Measurements from ENCODE around the gene ARFGAP3. TPM values are rescaled to one million over a fixed set of nuclear protein-coding genes. Genes with fewer than 3 reads are reported as not detected.

Gene ARFGAP3, protein sequence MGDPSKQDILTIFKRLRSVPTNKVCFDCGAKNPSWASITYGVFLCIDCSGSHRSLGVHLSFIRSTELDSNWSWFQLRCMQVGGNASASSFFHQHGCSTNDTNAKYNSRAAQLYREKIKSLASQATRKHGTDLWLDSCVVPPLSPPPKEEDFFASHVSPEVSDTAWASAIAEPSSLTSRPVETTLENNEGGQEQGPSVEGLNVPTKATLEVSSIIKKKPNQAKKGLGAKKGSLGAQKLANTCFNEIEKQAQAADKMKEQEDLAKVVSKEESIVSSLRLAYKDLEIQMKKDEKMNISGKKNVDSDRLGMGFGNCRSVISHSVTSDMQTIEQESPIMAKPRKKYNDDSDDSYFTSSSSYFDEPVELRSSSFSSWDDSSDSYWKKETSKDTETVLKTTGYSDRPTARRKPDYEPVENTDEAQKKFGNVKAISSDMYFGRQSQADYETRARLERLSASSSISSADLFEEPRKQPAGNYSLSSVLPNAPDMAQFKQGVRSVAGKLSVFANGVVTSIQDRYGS
- total RNA-seq (2014; rRNA removed; shearing (Covaris generic)) = 67.9 and 71.3 TPM in 2 replicates

GRCh38 chr22:42856865-42857704 lies at the start of gene ARFGAP3:
TSS of gene ARFGAP3 (minus strand) at chr22:42857273. CDS start at chr22:42857182, 91 bp downstream.
- H3K36me3 ChIP-seq = peaks cover 7% of the 10 kb centered on the region

DNA sequence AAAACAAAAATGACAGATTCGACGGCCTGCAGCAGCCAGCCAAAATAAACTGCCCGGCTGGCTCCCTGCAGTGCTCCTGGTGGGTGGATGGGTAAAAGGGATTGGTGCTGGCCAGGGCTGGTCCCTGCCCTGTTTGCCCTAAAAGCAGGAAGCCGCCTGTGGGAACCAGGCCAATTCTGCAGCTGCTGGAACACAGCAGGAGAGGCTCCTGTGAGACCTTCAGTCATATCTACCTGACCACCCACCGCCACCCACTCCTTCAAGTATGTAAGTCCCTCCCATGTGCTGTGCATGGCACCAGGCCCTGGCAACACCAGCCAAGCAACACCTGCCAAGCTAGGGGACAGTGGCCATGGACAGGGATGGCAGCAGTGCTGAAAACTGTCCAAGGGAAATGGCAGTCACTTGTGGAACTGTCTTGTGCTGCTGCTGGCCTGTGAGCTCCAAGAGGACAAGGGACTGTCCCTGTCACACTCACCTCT lies 48.7 kb upstream of the ARFGAP3 start:
- H3K4me1 ChIP-seq (replicated peaks) = peaks cover 12% of the 10 kb centered on the region
- no peak for DNase-seq (ENCODE audit: low read depth in 1 of 2, low spot score in 2 of 2)
- H3K27me3 ChIP-seq (replicated peaks) = no peaks in the 10 kb centered on the region
- peaks cover 97% of the 10 kb centered on the region for H3K36me3 ChIP-seq
- no peak overlapping the region for H3K4me3 ChIP-seq
- H3K9me3 ChIP-seq (replicated peaks) = no peaks in the 10 kb centered on the region
- no peak overlapping the region for H3K27ac ChIP-seq

More at GRCh38 chr22:42856865-42857704, at the start of gene ARFGAP3:
- Histone ChIP-seq H3K9me3 (replicated peaks) (peaks cover 6% of the 10 kb centered on the region; the same call in 1 of the 2 replicates), H3K27ac (peak within 1 kb of the TSS; percentile 91), H3K4me3 (peak within 1 kb of the TSS; percentile 97), H3K27me3 (replicated peaks) (no peaks in the 10 kb centered on the region), H3K4me1 (replicated peaks) (peaks cover 15% of the 10 kb centered on the region)
- DNase-seq (ENCODE audit: low read depth in 1 of 2, low spot score in 2 of 2) = peak; percentile 93 to 98

DNA sequence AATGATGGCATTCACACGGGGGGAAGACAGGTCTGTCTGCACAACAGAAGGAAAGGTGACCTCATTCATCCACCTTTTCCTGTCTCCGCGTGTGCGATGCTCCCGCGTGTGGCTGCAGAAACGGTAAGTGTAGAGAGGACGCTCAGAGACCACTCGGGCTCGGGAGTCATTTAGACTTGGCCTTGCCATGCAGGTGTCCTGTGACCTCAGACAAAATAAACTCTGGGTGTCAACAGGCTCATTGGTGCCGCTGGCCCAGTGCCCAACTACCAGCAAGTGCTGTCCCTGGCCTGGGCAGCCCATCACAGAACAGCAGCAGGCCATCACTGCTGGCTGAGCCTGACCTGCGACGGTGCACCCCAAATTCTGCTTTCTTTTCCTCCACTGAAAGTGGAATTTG lies 48.1 kb upstream of the ARFGAP3 start:
- Histone ChIP-seq H3K9me3 (replicated peaks) (no peaks in the 10 kb centered on the region), H3K27ac (no peak overlapping the region), H3K4me3 (no peak overlapping the region), H3K27me3 (replicated peaks) (no peaks in the 10 kb centered on the region), H3K36me3 (peaks cover 95% of the 10 kb centered on the region), H3K4me1 (replicated peaks) (peaks cover 12% of the 10 kb centered on the region)
- DNase-seq (ENCODE audit: low read depth in 1 of 2, low spot score in 2 of 2) = no peak

DNA sequence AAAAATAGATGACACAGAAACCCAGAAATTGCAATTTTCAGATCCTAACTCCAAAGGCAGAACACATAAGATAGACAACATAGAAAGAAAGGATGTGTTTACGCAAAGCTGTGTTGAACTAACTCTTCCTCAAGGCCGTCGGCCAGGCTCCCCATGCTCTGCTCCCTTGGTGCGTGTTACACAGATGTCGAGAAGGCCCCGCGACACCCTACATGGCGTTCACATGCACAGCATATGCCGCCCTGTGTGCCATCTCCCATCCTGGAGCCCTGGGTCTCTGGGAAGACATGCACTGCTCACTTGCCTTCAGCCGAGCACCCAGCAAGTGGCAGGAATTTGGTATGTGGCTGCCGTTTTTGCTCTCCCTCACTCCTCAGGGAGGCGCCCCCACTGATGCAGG lies 47.0 kb upstream of the ARFGAP3 start:
- H3K9me3 ChIP-seq (replicated peaks) = no peaks in the 10 kb centered on the region
- H3K36me3 ChIP-seq = peaks cover 93% of the 10 kb centered on the region
- DNase-seq (ENCODE audit: low read depth in 1 of 2, low spot score in 2 of 2) = no peak
- H3K27ac ChIP-seq = no peak overlapping the region
- peaks cover 12% of the 10 kb centered on the region for H3K4me1 ChIP-seq (replicated peaks)
- no peak overlapping the region for H3K4me3 ChIP-seq
- no peaks in the 10 kb centered on the region for H3K27me3 ChIP-seq (replicated peaks)

DNA sequence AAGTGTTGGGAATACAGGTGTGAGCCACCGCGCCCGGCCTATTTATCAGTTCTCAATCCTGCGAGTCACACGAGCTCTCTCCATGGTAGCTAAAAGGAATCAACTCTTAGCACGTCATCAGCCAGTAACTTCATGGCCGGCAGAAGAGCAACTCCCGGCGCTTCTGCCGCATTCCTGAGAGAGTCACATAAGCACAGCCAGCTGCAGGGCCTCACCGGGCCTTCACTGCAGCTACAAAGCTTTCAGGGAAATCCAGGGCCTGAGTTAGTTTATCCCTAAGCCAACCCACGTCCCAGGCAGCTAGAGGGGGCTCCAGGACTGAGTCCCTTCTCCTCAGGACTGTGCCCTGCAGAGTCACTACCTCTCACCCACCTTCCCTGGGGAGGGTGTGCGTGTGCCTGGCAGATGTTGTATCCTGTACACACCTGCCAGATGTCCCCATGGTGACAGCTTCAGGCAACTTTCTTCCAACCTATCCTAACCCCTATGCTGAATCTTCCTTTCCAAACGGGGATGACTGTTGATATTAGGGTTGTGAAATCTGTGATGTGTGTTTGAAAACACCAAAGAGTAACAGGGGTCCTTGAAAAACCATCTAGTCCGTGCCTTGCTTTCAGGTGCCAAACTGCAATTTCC lies 45.9 kb upstream of the ARFGAP3 start:
- peaks cover 12% of the 10 kb centered on the region for H3K4me1 ChIP-seq (replicated peaks)
- no peak for DNase-seq (ENCODE audit: low read depth in 1 of 2, low spot score in 2 of 2)
- no peaks in the 10 kb centered on the region for H3K27me3 ChIP-seq (replicated peaks)
- peaks cover 88% of the 10 kb centered on the region for H3K36me3 ChIP-seq
- no peaks in the 10 kb centered on the region for H3K9me3 ChIP-seq (replicated peaks)
- no peak overlapping the region for H3K27ac ChIP-seq
- H3K4me3 ChIP-seq = no peak overlapping the region

GRCh38 chr22:42901790-42902508 lies 44.9 kb upstream of the ARFGAP3 start:
- H3K4me3 ChIP-seq = no peak overlapping the region
- no peaks in the 10 kb centered on the region for H3K27me3 ChIP-seq (replicated peaks)
- DNase-seq (ENCODE audit: low read depth in 1 of 2, low spot score in 2 of 2) = no peak
- H3K36me3 ChIP-seq = peaks cover 78% of the 10 kb centered on the region
- H3K4me1 ChIP-seq (replicated peaks) = peaks cover 10% of the 10 kb centered on the region
- no peaks in the 10 kb centered on the region for H3K9me3 ChIP-seq (replicated peaks)
- no peak overlapping the region for H3K27ac ChIP-seq

GRCh38 chr22:42897960-42898359 lies 40.9 kb upstream of the ARFGAP3 start:
- Histone ChIP-seq H3K27me3 (replicated peaks) (no peaks in the 10 kb centered on the region), H3K9me3 (replicated peaks) (no peaks in the 10 kb centered on the region), H3K4me3 (no peak overlapping the region), H3K27ac (no peak overlapping the region), H3K4me1 (replicated peaks) (peaks cover 4% of the 10 kb centered on the region; the same call in 1 of the 2 replicates), H3K36me3 (peaks cover 50% of the 10 kb centered on the region)
- DNase-seq (ENCODE audit: low read depth in 1 of 2, low spot score in 2 of 2) = no peak

DNA sequence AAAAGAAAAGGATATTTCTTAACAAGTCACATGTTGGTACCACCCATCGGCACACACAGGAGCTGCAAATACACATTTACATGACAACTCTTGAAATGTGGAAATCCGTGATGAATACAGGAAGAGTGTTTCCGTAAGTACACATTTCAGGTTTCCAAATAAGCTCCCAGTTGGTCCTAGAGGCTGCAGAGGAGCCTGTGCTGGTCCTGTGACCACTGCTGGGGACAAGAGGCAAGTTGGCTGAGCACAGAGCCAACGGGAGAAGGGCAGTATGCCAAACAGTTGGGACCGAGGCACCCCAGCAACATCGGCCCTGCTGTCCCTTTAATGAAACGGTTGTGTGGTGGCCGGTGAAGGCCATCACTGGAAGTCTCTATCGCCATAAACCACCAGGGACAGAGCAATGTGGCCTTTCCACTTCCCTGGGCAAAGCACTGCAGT lies 38.5 kb upstream of the ARFGAP3 start:
- Histone ChIP-seq H3K4me1 (replicated peaks) (0 out of 2 replicates have a peak, but pooled peaks cover 2% of the 10 kb centered on the region), H3K36me3 (peaks cover 48% of the 10 kb centered on the region), H3K27me3 (replicated peaks) (no peaks in the 10 kb centered on the region), H3K4me3 (no peak overlapping the region), H3K9me3 (replicated peaks) (no peaks in the 10 kb centered on the region), H3K27ac (no peak overlapping the region)
- DNase-seq (ENCODE audit: low read depth in 1 of 2, low spot score in 2 of 2) = no peak

DNA sequence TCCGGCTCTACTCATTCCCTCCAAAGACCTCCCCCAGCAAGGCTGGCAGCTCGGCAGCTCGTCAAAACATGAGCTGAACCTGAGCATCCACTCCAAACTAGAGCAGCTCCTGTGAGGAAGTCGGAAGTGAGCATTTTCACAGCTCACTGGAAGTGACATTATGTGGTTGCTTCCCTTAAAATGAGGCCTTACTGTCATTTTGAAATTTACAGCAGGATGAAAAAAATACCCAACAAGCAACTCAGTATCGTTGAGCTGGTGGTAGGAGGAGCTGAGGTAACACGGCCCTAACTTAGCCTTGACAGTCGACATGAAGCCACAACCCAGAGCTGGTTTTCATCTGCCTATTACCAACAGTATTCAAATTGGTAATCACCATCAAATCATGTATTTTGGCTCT lies 38.0 kb upstream of the ARFGAP3 start:
- Histone ChIP-seq H3K27ac (no peak overlapping the region), H3K27me3 (replicated peaks) (no peaks in the 10 kb centered on the region)

GRCh38 chr22:42893371-42894150 lies 36.5 kb upstream of the ARFGAP3 start:
- no peaks in the 10 kb centered on the region for H3K27me3 ChIP-seq (replicated peaks)
- H3K27ac ChIP-seq = no peak overlapping the region
- H3K9me3 ChIP-seq (replicated peaks) = no peaks in the 10 kb centered on the region
- H3K4me1 ChIP-seq (replicated peaks) = 0 out of 2 replicates have a peak, but pooled peaks cover 2% of the 10 kb centered on the region
- no peak overlapping the region for H3K4me3 ChIP-seq
- DNase-seq (ENCODE audit: low read depth in 1 of 2, low spot score in 2 of 2) = no peak
- peaks cover 51% of the 10 kb centered on the region for H3K36me3 ChIP-seq

More for the DNA sequence above, 38.0 kb upstream of the ARFGAP3 start:
- no peak for DNase-seq (ENCODE audit: low read depth in 1 of 2, low spot score in 2 of 2)
- Histone ChIP-seq H3K4me1 (replicated peaks) (0 out of 2 replicates have a peak, but pooled peaks cover 2% of the 10 kb centered on the region), H3K4me3 (no peak overlapping the region), H3K36me3 (peaks cover 51% of the 10 kb centered on the region), H3K9me3 (replicated peaks) (no peaks in the 10 kb centered on the region)

- Histone ChIP-seq H3K4me1 (replicated peaks) (0 out of 2 replicates have a peak, but pooled peaks cover 2% of the 10 kb centered on the region), H3K27ac (no peak overlapping the region), H3K27me3 (replicated peaks) (no peaks in the 10 kb centered on the region), H3K36me3 (peaks cover 59% of the 10 kb centered on the region), H3K4me3 (no peak overlapping the region), H3K9me3 (replicated peaks) (no peaks in the 10 kb centered on the region)
- DNase-seq (ENCODE audit: low read depth in 1 of 2, low spot score in 2 of 2) = no peak
These were observed 35.7 kb upstream of the ARFGAP3 start for GRCh38 chr22:42892571-42893316.
